Measurements from ENCODE around the gene R3HDM2.
A peak's percentile ranks its signal among the peaks of the same experiment; 100 is the strongest.
"Not testable (repeated sequence)": the region's sequence is repeated elsewhere in the genome, so short reads cannot be mapped to it uniquely, and the experiment has no call there.

Gene R3HDM2

DNA sequence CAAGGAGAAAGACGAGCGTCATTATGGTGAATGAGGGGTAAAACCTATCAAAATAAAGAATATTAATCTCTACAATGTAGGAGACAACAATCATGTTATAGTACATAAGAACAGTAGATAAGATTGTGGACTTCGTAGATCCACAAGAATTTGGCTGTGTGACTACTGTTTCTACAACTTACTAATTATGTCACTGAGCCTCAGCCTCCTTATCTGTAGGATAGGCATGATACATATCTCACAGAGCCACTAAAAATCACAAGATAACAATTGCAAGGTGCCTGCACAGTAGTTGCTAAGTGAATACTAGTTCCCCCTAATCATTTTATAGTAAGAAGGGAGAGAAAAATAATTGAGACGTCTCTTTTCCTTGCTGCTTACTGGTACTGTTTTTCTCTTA lies 101.6 kb downstream of the R3HDM2 start:
- no peak for DNase-seq (ENCODE audit: low read depth, low spot score)

GRCh38 chr12:57325395-57325794 lies 105.4 kb downstream of the R3HDM2 start:
- no peak for DNase-seq (ENCODE audit: low read depth, low spot score)

DNA sequence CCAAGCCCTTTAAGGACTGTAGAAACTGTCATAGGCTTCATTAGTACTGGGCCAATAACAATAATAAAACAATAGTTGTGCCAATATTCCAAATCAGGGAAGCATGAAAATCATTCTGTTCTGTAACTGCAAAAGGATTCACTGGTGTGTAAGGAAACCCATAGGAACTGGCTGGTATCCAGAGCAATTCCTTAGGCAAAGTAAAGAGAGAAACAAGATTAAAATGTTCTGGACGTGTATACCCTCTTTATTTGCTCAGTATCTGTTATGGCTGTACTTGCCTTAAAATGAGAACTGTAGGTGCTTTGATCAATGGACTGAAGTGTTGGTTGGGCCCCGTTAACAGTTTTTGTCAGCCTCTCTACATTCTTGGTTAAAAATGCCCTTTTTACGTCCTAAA lies 107.4 kb downstream of the R3HDM2 start:
- DNase-seq (ENCODE audit: low read depth, low spot score) = no peak

- no peak for DNase-seq (ENCODE audit: low read depth, low spot score)
Measured at GRCh38 chr12:57320639-57321038, 110.2 kb downstream of the R3HDM2 start.

DNA sequence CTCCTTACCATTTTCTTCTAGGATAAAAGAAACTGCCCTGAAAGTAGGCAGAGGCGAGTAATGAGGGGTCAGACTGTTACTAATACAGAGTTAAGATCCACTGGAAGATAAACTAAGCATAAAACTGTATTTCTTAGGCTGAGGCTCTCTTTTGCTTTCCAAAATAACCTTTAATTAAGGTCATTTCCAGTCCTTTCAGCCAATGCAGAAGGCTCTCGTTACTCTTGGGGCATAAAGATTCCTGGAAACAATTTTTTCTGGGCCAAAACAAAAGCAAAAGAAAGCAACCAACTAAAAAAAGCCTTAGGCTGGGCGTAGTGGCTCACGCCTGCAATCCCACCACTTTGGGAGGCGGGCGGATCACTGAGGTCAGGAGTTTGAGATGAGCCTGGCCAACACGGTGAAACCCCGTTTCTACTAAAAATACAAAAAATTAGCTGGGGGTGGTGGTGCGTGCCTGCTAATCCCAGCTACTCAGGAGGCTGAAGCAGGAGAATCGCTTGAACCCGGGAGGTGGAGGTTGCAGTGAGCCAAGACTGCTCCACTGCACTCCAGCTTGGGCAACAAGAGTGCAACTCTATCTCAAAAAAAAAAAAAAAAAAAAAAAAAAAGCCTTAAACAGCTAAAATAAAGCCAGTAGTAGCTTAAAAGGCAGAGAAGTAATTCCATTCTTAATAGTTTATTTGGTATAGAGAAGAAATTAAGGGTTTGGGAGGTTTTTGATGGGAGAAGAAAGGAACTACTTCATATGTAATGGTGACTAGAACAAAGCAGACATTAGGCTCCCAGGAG lies 111.0 kb downstream of the R3HDM2 start:
- no peak for DNase-seq (ENCODE audit: low read depth, low spot score)

DNA sequence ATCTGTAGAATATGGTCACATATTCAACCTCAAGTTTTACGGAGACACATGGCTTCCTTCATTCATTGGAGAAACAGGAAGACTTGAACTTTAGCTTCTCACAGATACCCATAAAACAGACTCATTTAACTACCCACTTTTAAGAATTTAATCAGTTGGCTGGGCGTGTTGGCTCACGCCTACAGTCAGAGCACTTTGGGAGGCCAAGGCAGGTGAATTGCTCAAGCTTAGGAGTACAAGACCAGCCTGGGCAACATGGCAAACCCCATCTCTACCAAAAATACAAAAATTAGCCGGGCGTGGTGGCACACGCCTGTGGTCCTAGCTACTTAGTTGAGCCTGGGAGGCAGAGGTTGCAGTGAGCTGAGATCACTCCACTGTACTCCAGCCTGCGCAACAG lies 115.2 kb downstream of the R3HDM2 start:
- DNase-seq (ENCODE audit: low read depth, low spot score) = no peak

- DNase-seq (ENCODE audit: low read depth, low spot score) = not testable (repeated sequence)
Measured at GRCh38 chr12:57312287-57312686, 118.6 kb downstream of the R3HDM2 start.

- no peak for DNase-seq (ENCODE audit: low read depth, low spot score)
Measured at GRCh38 chr12:57309420-57309819, 121.4 kb downstream of the R3HDM2 start.

- no peak for DNase-seq (ENCODE audit: low read depth, low spot score)
Measured at GRCh38 chr12:57300961-57301584, 129.8 kb downstream of the R3HDM2 start.

DNA sequence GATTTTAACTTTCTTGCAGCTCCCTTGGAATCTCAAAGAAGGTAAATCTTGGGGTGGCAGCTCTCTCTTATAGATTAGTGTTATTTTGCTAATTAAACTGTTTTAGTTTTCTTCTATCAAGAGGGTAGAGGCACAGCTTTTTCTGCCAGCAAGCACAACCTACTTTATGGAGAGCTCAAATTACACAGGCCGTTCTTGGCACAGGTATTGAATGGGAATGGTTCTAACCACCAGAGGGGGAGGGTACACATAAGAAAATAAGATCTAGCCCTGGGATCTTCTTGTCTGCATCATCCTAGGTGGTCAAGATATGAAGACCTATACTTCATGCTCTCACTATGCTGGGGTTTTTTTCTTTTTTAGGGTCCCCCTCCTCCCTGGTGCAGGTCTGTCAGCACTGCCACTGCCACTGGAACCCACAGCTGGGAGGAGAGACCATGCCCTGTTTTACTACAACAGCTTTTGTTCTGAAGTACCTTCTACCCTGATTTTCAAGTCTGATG lies 131.3 kb downstream of the R3HDM2 start:
- DNase-seq (ENCODE audit: low read depth, low spot score) = no peak

DNA sequence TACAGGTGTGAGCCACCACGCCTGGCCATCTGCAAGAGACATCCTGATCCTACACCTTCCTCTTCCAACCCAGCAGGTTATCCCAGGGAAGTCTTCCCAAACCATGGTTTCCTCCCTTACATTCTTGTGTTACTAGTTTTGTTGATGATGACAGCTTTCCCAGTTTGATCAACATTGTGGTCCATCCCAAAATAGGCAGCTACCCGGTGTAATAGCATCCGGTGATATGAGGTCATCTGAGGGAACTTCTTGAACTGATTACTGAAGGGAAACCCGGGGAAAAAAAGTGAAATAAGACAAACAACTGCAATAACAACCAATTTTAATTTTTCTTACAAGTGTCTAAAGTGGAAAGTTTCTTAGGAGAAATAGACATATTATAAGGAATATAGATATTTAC lies 134.6 kb downstream of the R3HDM2 start:
- DNase-seq (ENCODE audit: low read depth, low spot score) = no peak

- not testable (repeated sequence) for DNase-seq (ENCODE audit: low read depth, low spot score)
Measured at GRCh38 chr12:57282073-57282472, 148.8 kb downstream of the R3HDM2 start.

DNA sequence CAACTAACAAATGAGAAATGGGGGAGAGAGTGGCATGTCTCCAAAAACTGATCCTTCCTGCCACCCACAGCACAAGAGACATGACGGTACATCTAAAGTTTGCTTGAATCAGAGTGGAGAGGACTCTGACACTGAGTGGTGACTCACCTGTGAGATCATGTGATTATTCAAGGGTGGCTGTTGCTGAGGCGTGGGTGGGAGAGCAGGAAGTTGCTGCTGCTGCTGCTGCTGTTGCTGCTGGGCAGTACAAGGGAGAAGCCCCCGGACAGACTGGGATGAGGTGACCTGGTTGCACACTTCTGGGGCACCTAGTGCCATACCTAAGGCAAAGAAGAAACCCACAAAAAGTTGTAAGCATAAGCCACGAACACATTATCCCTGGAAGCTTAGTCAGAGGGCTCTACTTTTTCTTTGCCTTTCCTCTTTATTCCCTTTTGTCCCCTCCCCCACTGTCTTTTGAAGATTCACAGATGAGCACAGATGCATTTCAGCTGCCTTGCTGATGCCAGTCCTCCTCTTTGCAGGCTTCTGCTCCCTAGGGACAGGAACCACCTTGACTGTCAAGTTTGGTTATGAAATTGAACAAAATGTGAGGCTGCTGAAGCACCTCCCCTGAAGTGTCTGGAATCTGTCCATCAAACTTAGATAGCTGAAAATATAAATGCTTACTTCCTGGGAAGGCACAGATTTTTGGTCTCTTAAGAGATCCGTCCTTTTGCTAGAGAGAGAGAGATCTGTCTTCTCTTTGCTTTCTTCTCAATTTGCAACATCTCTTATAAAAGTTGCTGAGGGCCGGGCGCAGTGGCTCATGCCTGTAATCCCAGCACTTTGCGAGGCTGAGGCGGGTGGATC lies 150.4 kb downstream of the R3HDM2 start:
- DNase-seq (ENCODE audit: low read depth, low spot score) = peak; percentile 50

GRCh38 chr12:57278465-57279381 lies 152.1 kb downstream of the R3HDM2 start:
- no peak for DNase-seq (ENCODE audit: low read depth, low spot score)

DNA sequence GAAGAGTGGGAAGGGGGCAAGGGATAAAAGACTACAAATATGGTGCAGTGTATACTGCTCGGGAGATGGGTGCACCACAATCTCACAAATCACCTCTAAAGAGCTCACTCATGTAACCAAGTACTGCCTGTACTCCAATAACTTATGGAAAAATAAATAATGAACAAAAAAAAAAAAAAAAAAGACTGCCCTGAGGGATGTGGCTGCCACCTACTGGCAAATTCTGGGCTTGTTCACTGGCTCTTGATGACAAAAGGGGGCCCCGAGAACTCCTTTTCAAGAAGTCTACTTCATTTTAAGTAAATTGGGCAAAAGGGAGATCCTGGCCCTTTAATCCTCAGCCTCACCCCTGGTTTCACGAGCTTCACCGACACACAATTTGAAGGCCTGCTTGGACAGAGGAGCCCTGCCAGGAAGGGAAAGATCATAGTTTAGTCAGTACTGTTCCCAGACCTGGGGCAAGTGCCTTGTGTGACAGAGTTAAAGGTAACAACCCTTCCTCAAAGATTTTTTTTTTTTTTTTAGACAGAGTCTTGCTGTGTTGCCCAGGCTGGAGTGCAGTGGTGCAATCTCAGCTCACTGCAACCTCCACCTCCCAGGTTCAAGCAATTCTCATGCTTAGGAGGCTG lies 153.8 kb downstream of the R3HDM2 start:
- DNase-seq (ENCODE audit: low read depth, low spot score) = no peak

DNA sequence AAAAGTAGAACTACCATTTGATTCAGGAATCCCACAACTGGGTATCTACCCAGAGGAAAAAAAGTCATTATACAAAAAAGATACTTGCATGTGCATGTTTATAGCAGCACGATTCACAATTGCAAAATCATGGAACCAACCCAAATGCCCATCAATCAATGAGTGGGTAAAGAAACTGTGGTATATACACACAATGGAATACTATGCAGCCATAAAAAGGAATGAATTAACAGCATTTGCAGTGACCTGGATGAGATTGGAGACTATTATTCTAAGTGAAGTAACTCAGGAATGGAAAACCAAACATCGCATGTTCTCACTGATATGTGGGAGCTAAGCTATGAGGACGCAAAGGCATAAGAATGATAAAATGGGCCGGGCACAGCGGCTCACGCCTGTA lies 154.6 kb downstream of the R3HDM2 start:
- not testable (repeated sequence) for DNase-seq (ENCODE audit: low read depth, low spot score)

GRCh38 chr12:57273516-57273915 lies 157.3 kb downstream of the R3HDM2 start:
- DNase-seq (ENCODE audit: low read depth, low spot score) = no peak

GRCh38 chr12:57272337-57273151 lies 158.3 kb downstream of the R3HDM2 start:
- DNase-seq (ENCODE audit: low read depth, low spot score) = no peak

DNA sequence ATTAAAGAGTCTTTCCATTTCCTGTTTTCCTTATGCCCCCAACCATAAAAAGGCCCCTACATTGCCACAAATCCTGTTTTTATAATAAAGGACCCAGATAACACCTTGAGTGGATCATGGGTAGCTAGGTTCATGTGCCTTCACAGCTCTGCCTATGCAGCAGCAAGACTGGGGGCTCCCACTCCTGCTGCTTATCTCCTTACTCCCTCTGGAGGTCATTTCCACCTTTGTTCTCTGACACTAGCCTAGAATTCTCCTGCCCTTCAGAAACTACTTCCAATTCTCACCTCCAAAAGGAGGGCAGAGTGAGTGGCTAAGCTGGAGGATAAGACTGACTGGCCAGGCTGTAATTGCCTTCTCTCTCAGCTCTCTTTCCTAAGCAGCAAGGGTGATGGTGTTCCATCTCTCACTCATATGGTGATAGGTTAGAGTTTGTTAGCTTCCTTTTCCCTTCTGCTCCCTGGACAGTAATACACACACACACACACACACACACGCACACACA lies 159.8 kb downstream of the R3HDM2 start:
- DNase-seq (ENCODE audit: low read depth, low spot score) = no peak

DNA sequence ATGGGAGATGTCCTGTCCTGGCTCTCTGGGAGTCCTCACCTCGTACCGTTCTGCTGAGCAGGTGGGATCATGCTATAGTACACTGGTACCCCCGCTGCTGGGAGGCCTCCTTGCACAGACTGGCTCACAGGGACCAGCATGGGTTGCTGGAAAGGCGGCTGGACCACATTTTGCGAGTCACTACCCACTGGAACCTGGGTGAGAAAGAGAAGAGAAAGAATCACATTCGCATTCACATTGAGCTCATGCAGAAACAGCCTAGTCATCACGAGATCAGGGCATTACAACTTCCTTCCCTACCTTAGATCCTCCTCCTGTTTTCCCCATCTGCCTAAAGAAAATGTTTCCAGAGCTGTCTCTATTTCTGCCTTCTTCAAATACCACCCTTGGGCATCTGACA lies 162.6 kb downstream of the R3HDM2 start:
- DNase-seq (ENCODE audit: low read depth, low spot score) = no peak
